ENCODE results near the gene TRIM29. TPM values are rescaled to one million over a fixed set of nuclear protein-coding genes. Genes with fewer than 3 reads are reported as not detected.

TRIM29 gene
- total and polyA plus RNA-seq, 2 of the 4 experiments (the other 2 are of a cell fraction): not detected

DNA sequence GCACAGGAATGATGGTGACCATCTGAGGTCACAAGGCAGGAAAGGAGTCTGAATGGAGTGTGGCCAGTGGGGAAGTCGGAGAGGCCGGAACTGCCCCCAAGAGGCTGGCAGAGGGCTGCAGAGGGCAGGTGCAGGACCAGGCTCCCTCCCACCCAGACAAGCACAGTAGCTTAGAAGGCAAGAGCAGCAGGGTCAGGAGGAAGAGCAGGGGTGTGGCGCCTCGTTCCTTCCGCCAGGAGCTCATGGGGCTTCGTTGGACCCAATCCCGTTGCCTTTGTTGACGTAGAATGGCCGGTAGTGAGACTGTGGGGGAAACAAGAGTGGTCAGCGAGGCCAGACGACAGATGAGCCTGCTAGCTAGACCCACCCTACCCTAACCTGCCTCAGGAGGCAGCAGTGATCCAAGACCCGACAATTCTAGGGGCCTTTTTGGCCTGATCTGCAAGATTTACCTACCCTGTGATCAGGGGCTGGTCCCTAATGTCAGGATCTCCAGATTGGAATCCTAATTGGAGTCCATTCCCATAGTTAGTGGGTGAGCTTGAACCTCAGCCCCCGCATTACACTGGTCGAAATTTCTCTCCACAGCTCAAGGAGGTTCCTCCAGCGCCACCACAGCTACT is 25.6 kb downstream of the TRIM29 start:
- in situ Hi-C loops (cut with MboI; ENCODE audit: low sequenced_read_pairs) (loop anchor here (25.0 kb wide), 1 partner anchor 750 kb away; no protein-coding TSS in a partner anchor), dilution Hi-C loops (cut with HindIII; ENCODE audit: low sequenced_read_pairs, unreplicated experiment) (no loop called here), intact Hi-C loops (cut with micrococcal nuclease) (no loop called here)
- no peaks in the 10 kb centered on the region for H3K79me1 ChIP-seq (ENCODE audit: low read depth in 1 of 2, low read length in 2 of 2)
- ChIA-PET POLR2A (ENCODE audit: unreplicated experiment) (no interaction called here), CTCF (no interaction called here)
- TF ChIP-seq, protein P1, sequence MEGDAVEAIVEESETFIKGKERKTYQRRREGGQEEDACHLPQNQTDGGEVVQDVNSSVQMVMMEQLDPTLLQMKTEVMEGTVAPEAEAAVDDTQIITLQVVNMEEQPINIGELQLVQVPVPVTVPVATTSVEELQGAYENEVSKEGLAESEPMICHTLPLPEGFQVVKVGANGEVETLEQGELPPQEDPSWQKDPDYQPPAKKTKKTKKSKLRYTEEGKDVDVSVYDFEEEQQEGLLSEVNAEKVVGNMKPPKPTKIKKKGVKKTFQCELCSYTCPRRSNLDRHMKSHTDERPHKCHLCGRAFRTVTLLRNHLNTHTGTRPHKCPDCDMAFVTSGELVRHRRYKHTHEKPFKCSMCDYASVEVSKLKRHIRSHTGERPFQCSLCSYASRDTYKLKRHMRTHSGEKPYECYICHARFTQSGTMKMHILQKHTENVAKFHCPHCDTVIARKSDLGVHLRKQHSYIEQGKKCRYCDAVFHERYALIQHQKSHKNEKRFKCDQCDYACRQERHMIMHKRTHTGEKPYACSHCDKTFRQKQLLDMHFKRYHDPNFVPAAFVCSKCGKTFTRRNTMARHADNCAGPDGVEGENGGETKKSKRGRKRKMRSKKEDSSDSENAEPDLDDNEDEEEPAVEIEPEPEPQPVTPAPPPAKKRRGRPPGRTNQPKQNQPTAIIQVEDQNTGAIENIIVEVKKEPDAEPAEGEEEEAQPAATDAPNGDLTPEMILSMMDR (conservative IDR thresholded peaks at IDR 0.05; ENCODE audit: low read depth, low read length): no peak
- TF ChIP-seq RAD21 (IDR thresholded peaks at IDR 0.05; ENCODE audit: low read length) (no peak), FOS (IDR thresholded peaks at IDR 0.05; ENCODE audit: low read depth, low read length) (no peak), POLR2A (IDR thresholded peaks at IDR 0.05; ENCODE audit: low read depth, low read length) (no peak), RFX5 (IDR thresholded peaks at IDR 0.05; ENCODE audit: low read depth, low read length) (no peak)
- no peak overlapping the region for H4K8ac ChIP-seq (ENCODE audit: low read depth in 2 of 2, low read length in 2 of 2)
- no peaks in the 10 kb centered on the region for H4K20me1 ChIP-seq (ENCODE audit: insufficient read depth, low read length)
- no peak overlapping the region for H3K4ac ChIP-seq (ENCODE audit: low read depth, low read length)
- no peaks in the 10 kb centered on the region for H3K36me3 ChIP-seq (ENCODE audit: control insufficient read depth, insufficient read depth, low read length)
- H2AK5ac ChIP-seq (ENCODE audit: low read depth, low read length): no peak overlapping the region
- no peak overlapping the region for H2BK15ac ChIP-seq (ENCODE audit: low read depth, low read length)
- no peak overlapping the region for H3K4me2 ChIP-seq (ENCODE audit: low read depth, low read length)
- H3K9me3 ChIP-seq (ENCODE audit: control insufficient read depth, insufficient read depth, low read length): no peaks in the 10 kb centered on the region
- H2BK120ac ChIP-seq (ENCODE audit: low read depth, low read length): no peak overlapping the region
- DNase-seq: no peak
- H3K23ac ChIP-seq (ENCODE audit: low read depth, low read length): no peak overlapping the region
- no peak overlapping the region for H2AK9ac ChIP-seq (replicated peaks; ENCODE audit: low read depth, low read length, poor library complexity)
- H3K27me3 ChIP-seq (ENCODE audit: control insufficient read depth, insufficient read depth, low read length): peaks cover 63% of the 10 kb centered on the region
- H3K4me3 ChIP-seq (ENCODE audit: insufficient read depth, low read depth, low read length): no peak overlapping the region
- no peak overlapping the region for H2AFZ ChIP-seq (replicated peaks; ENCODE audit: low read length, poor library complexity)
- 80% methylated on average over 1 of the region's 15 CpGs; no CpG with 5 or more reads in 1 of the 2 experiments for WGBS, 2 experiments (ENCODE audit: extremely low coverage in 2 of 2, insufficient read length in 1 of 2)
- H2BK5ac ChIP-seq (ENCODE audit: low read depth, low read length, poor library complexity, severe bottlenecking): no peak overlapping the region
- BruUV-seq (replicated peaks): no TSS peak
- no peak overlapping the region for H2BK20ac ChIP-seq (ENCODE audit: low read depth, low read length)
- H4K5ac ChIP-seq (ENCODE audit: low read depth, low read length): no peak overlapping the region
- H3K14ac ChIP-seq (replicated peaks; ENCODE audit: low read depth, low read length): no peak overlapping the region
- no peak overlapping the region for H4K91ac ChIP-seq (ENCODE audit: insufficient read depth, low read depth, low read length)
- no peak for ATAC-seq (ENCODE audit: low read depth)
- no peaks in the 10 kb centered on the region for H3K4me1 ChIP-seq (ENCODE audit: control insufficient read depth, insufficient read depth, low read length)
- H3K56ac ChIP-seq (ENCODE audit: extremely low read depth, insufficient read depth, low read length): no peak overlapping the region
- H3K18ac ChIP-seq (ENCODE audit: low read depth, low read length): no peak overlapping the region
- H3K9ac ChIP-seq (ENCODE audit: low read depth, low read length): no peak overlapping the region
- no peaks in the 10 kb centered on the region for H3K9me1 ChIP-seq (ENCODE audit: insufficient read depth, low read length)
- no peak overlapping the region for H3K27ac ChIP-seq (ENCODE audit: insufficient read depth, low read length)

All from IMR-90 (cell line).